Mesenchymal stem cell (in vitro differentiated cells and primary cell): Measurements from ENCODE around the gene HTT-AS.
A peak's percentile ranks its signal among the peaks of the same experiment; 100 is the strongest.

Source experiments
- DNase-seq: peaks from one replicate; pipeline ENCODE4 v3.0.0-alpha.2; 2013
- H2AFZ ChIP-seq: one replicate; pipeline ENCODE4 v1.6.1; 2013; ENCODE audit warnings: low read depth, mild to moderate bottlenecking, control low read depth, inconsistent platforms, low read length, moderate library complexity
- H2AK5ac ChIP-seq: 2 replicates; pipeline ENCODE4 v1.6.1; 2013; ENCODE audit warnings: low read length, moderate library complexity, mild to moderate bottlenecking, inconsistent platforms; ENCODE audit not compliant: severe bottlenecking
- H2BK120ac ChIP-seq: one replicate; pipeline ENCODE4 v1.6.1; 2013; ENCODE audit warnings: low read depth, mild to moderate bottlenecking, inconsistent platforms, low read length, moderate library complexity
- H2BK12ac ChIP-seq, 2 experiments: one replicate each; pipeline ENCODE4 v1.6.1; 2013; ENCODE audit warnings: inconsistent platforms in 2 of 2, low read length in 2 of 2, mild to moderate bottlenecking in 2 of 2, moderate library complexity in 2 of 2, control low read depth in 1 of 2
- H2BK15ac ChIP-seq: one replicate; pipeline ENCODE4 v1.6.1; 2013; ENCODE audit warnings: mild to moderate bottlenecking, low read depth, inconsistent platforms; ENCODE audit not compliant: poor library complexity, severe bottlenecking
- H2BK5ac ChIP-seq: 2 replicates; pipeline ENCODE4 v1.6.1; 2013; ENCODE audit warnings: low read depth, mild to moderate bottlenecking, low read length, control low read depth, inconsistent platforms; ENCODE audit not compliant: poor library complexity, severe bottlenecking
- H3K14ac ChIP-seq, 2 experiments: one replicate each; pipeline ENCODE4 v1.6.1; 2013; ENCODE audit warnings: inconsistent platforms in 2 of 2, low read length in 2 of 2, control low read depth in 1 of 2, mild to moderate bottlenecking in 1 of 2, moderate library complexity in 1 of 2
- H3K18ac ChIP-seq, 2 experiments: one replicate each; pipeline ENCODE4 v1.6.1; 2013; ENCODE audit warnings: inconsistent platforms in 2 of 2, low read length in 2 of 2, control low read depth in 1 of 2, low read depth in 1 of 2, mild to moderate bottlenecking in 1 of 2
- H3K23ac ChIP-seq, 2 experiments: one replicate each; pipeline ENCODE4 v1.6.1; 2013; ENCODE audit warnings: inconsistent platforms in 2 of 2, low read length in 2 of 2, mild to moderate bottlenecking in 2 of 2, moderate library complexity in 2 of 2, control low read depth in 1 of 2
- H3K27ac ChIP-seq: 2 replicates; pipeline ENCODE4 v1.5.1; 2013; ENCODE audit warnings: mild to moderate bottlenecking, moderate library complexity, low read length, control low read depth, inconsistent platforms; ENCODE audit not compliant: poor library complexity, severe bottlenecking
- H3K27me3 ChIP-seq, 2 experiments: 2 replicates each; pipeline versions ENCODE4 v1.6.1 to v1.7.0; 2013; ENCODE audit warnings: low read length in 2 of 2, mild to moderate bottlenecking in 2 of 2, moderate library complexity in 2 of 2, control low read depth in 1 of 2, inconsistent platforms in 1 of 2; ENCODE audit not compliant: control insufficient read depth in 1 of 2, insufficient read depth in 1 of 2
- H3K36me3 ChIP-seq, 2 experiments: 2 replicates each; pipeline versions ENCODE4 v1.6.1 to v1.7.0; 2013; ENCODE audit warnings: low read length in 2 of 2, control low read depth in 1 of 2, inconsistent platforms in 1 of 2, low read depth in 1 of 2, mild to moderate bottlenecking in 1 of 2; ENCODE audit not compliant: insufficient read depth in 2 of 2, control insufficient read depth in 1 of 2
- H3K4ac ChIP-seq, 2 experiments: one replicate each; pipeline ENCODE4 v1.6.1; 2013; ENCODE audit warnings: inconsistent platforms in 2 of 2, low read length in 2 of 2, mild to moderate bottlenecking in 2 of 2, moderate library complexity in 2 of 2, control low read depth in 1 of 2, low read depth in 1 of 2
- H3K4me1 ChIP-seq: 2 replicates; pipeline ENCODE4 v1.6.1; 2013; ENCODE audit warnings: low read depth, low read length, control low read depth; ENCODE audit not compliant: control insufficient read depth, insufficient read depth
- H3K4me2 ChIP-seq: 2 replicates; pipeline ENCODE4 v1.6.1; 2013; ENCODE audit warnings: low read length, mild to moderate bottlenecking, inconsistent platforms; ENCODE audit not compliant: poor library complexity, severe bottlenecking
- H3K4me3 ChIP-seq, 2 experiments: 2 replicates each; pipeline versions ENCODE4 v1.5.1 to v1.7.0; 2013; ENCODE audit warnings: low read length in 2 of 2, mild to moderate bottlenecking in 2 of 2, control low read depth in 1 of 2, low read depth in 1 of 2; ENCODE audit not compliant: insufficient read depth in 1 of 2
- H3K79me1 ChIP-seq: replicated peaks from 2 replicates; pipeline ENCODE4 v1.6.1; 2013; ENCODE audit warnings: mild to moderate bottlenecking, control low read depth, low read length, inconsistent platforms; ENCODE audit not compliant: poor library complexity, severe bottlenecking
- H3K9ac ChIP-seq: 2 replicates; pipeline ENCODE4 v1.7.0; 2013; ENCODE audit warnings: mild to moderate bottlenecking, low read length, moderate library complexity
- H3K9me3 ChIP-seq: 2 replicates; pipeline ENCODE4 v1.7.0; 2013; ENCODE audit warnings: mild to moderate bottlenecking, low read length; ENCODE audit not compliant: control insufficient read depth
- H4K8ac ChIP-seq: one replicate; pipeline ENCODE4 v1.6.1; 2013; ENCODE audit warnings: inconsistent platforms, mild to moderate bottlenecking, low read length, moderate library complexity
- H4K91ac ChIP-seq: one replicate; pipeline ENCODE4 v1.6.1; 2013; ENCODE audit warnings: mild to moderate bottlenecking, low read length, inconsistent platforms
- WGBS: methylation state at CpG from one replicate; pipeline ENCODE4 v1.1.7; 2013; ENCODE audit warnings: mixed read lengths; 5-methylcytosine and 5-hydroxymethylcytosine counted together

HTT-AS gene

GRCh38 chr4:3111461-3111860 lies 37.1 kb upstream of the HTT-AS start:
- Histone ChIP-seq H2BK12ac (peak overlapping the region in 1 of 2 experiments; percentile 91), H3K23ac (no peak overlapping the region)
- 0% methylated on average over 4 of the region's 5 CpGs for WGBS

GRCh38 chr4:3108211-3108610 lies 33.9 kb upstream of the HTT-AS start:
- Histone ChIP-seq H3K4me1 (peaks cover 4% of the 10 kb centered on the region), H2BK12ac (peak overlapping the region in 1 of 2 experiments; percentile 29), H3K79me1 (peaks cover 24% of the 10 kb centered on the region), H2BK120ac (no peak overlapping the region), H2BK15ac (no peak overlapping the region), H3K9ac (peak overlapping the region; percentile 94), H3K18ac (peak overlapping the region; percentile 69 to 90), H2BK5ac (no peak overlapping the region), H3K36me3 (peaks cover 23 to 45% of the 10 kb centered on the region in 2 experiments), H2AK5ac (no peak overlapping the region), H3K4me2 (no peak overlapping the region), H3K4me3 (peak overlapping the region in 1 of 2 experiments; percentile 50), H3K23ac (no peak overlapping the region), H3K27ac (no peak overlapping the region), H4K8ac (peak overlapping the region; percentile 87), H3K9me3 (no peaks in the 10 kb centered on the region), H4K91ac (no peak overlapping the region), H3K4ac (peak overlapping the region in 1 of 2 experiments; percentile 68), H3K27me3 (no peaks in the 10 kb centered on the region), H2AFZ (no peak overlapping the region), H3K14ac (no peak overlapping the region)
- peak; percentile 72 for DNase-seq
- WGBS = 74% methylated on average over 3 of the region's 3 CpGs

More at GRCh38 chr4:3111461-3111860, 37.1 kb upstream of the HTT-AS start:
- H2BK5ac ChIP-seq = no peak overlapping the region
- H2BK15ac ChIP-seq = no peak overlapping the region
- H3K14ac ChIP-seq = no peak overlapping the region
- no peak overlapping the region for H2AK5ac ChIP-seq
- no peak overlapping the region for H3K27ac ChIP-seq
- H3K27me3 ChIP-seq = no peaks in the 10 kb centered on the region
- H3K18ac ChIP-seq = peak overlapping the region; percentile 10 to 67
- H3K4me1 ChIP-seq = peaks cover 9% of the 10 kb centered on the region
- H4K8ac ChIP-seq = no peak overlapping the region
- no peak overlapping the region for H3K9ac ChIP-seq
- H2AFZ ChIP-seq = no peak overlapping the region
- peaks cover 27% of the 10 kb centered on the region for H3K79me1 ChIP-seq
- H4K91ac ChIP-seq = peak overlapping the region; percentile 65
- no peak overlapping the region for H3K4me3 ChIP-seq
- H3K9me3 ChIP-seq = no peaks in the 10 kb centered on the region
- H2BK120ac ChIP-seq = peak overlapping the region; percentile 45
- DNase-seq = peak; percentile 92
- no peak overlapping the region for H3K4me2 ChIP-seq
- peak overlapping the region; percentile 77 to 82 for H3K4ac ChIP-seq
- peaks cover 29 to 42% of the 10 kb centered on the region in 2 experiments for H3K36me3 ChIP-seq

GRCh38 chr4:3107691-3108121 lies 33.4 kb upstream of the HTT-AS start:
- Histone ChIP-seq H4K8ac (no peak overlapping the region), H2BK5ac (no peak overlapping the region), H2AFZ (no peak overlapping the region), H3K79me1 (peaks cover 27% of the 10 kb centered on the region), H3K9ac (peak overlapping the region; percentile 94), H2BK15ac (no peak overlapping the region), H3K14ac (no peak overlapping the region), H3K4ac (no peak overlapping the region), H4K91ac (no peak overlapping the region), H2BK12ac (no peak overlapping the region), H3K27me3 (no peaks in the 10 kb centered on the region), H3K18ac (no peak overlapping the region), H3K4me2 (no peak overlapping the region), H3K23ac (no peak overlapping the region), H2BK120ac (no peak overlapping the region), H3K27ac (peak overlapping the region; percentile 21), H3K4me3 (peak overlapping the region in 1 of 2 experiments; percentile 50), H3K36me3 (peaks cover 25 to 45% of the 10 kb centered on the region in 2 experiments), H2AK5ac (no peak overlapping the region), H3K9me3 (no peaks in the 10 kb centered on the region), H3K4me1 (peaks cover 4% of the 10 kb centered on the region)
- peak; percentile 62 for DNase-seq
- 45% methylated on average over 6 of the region's 6 CpGs for WGBS

- H2BK12ac ChIP-seq = peak overlapping the region in 1 of 2 experiments; percentile 75
- H3K4ac ChIP-seq = peak overlapping the region in 1 of 2 experiments; percentile 93
- H2BK120ac ChIP-seq = peak overlapping the region; percentile 80
- no peak overlapping the region for H3K4me2 ChIP-seq
- peak overlapping the region; percentile 59 to 67 for H3K18ac ChIP-seq
- no peak overlapping the region for H2BK15ac ChIP-seq
- peak overlapping the region in 1 of 2 experiments; percentile 36 for H3K14ac ChIP-seq
- H3K27ac ChIP-seq = no peak overlapping the region
- H4K8ac ChIP-seq = peak overlapping the region; percentile 69
- H4K91ac ChIP-seq = no peak overlapping the region
- no peak overlapping the region for H3K23ac ChIP-seq
- no peaks in the 10 kb centered on the region for H3K27me3 ChIP-seq
- H2AK5ac ChIP-seq = no peak overlapping the region
- peak; percentile 49 for DNase-seq
- peaks cover 28 to 45% of the 10 kb centered on the region in 2 experiments for H3K36me3 ChIP-seq
- no peak overlapping the region for H2AFZ ChIP-seq
- H3K9ac ChIP-seq = peak overlapping the region; percentile 94
- H3K4me1 ChIP-seq = peaks cover 4% of the 10 kb centered on the region
- no peaks in the 10 kb centered on the region for H3K9me3 ChIP-seq
- H3K79me1 ChIP-seq = peaks cover 30% of the 10 kb centered on the region
- H3K4me3 ChIP-seq = peak overlapping the region in 1 of 2 experiments; percentile 50
- no peak overlapping the region for H2BK5ac ChIP-seq
- 81% methylated on average over 4 of the region's 5 CpGs for WGBS
Measured at GRCh38 chr4:3107271-3107670, 32.9 kb upstream of the HTT-AS start.
